Glomerular endothelial cell (primary cell): ENCODE results near the gene SNRNP70. TPM values are rescaled to one million over a fixed set of nuclear protein-coding genes. Genes with fewer than 3 reads are reported as not detected.
"Not testable (repeated sequence)": the region's sequence is repeated elsewhere in the genome, so short reads cannot be mapped to it uniquely, and the experiment has no call there.

Experiments
- DNase-seq: peaks from one replicate; pipeline ENCODE4 v3.0.0-alpha.2; 2011; ENCODE audit warnings: low read depth, low spot score; ENCODE audit errors: extremely low read depth
- total RNA-seq: library from RNA; depleted of rRNA; stranded (reverse); fragments of >200 nt; gene quantifications from 2 replicates; pipeline ENCODE4 v1.2.3, GENCODE V29; 2015

SNRNP70 gene
- total RNA-seq, 1 donor from 2014 or later, result 289 TPM

DNA sequence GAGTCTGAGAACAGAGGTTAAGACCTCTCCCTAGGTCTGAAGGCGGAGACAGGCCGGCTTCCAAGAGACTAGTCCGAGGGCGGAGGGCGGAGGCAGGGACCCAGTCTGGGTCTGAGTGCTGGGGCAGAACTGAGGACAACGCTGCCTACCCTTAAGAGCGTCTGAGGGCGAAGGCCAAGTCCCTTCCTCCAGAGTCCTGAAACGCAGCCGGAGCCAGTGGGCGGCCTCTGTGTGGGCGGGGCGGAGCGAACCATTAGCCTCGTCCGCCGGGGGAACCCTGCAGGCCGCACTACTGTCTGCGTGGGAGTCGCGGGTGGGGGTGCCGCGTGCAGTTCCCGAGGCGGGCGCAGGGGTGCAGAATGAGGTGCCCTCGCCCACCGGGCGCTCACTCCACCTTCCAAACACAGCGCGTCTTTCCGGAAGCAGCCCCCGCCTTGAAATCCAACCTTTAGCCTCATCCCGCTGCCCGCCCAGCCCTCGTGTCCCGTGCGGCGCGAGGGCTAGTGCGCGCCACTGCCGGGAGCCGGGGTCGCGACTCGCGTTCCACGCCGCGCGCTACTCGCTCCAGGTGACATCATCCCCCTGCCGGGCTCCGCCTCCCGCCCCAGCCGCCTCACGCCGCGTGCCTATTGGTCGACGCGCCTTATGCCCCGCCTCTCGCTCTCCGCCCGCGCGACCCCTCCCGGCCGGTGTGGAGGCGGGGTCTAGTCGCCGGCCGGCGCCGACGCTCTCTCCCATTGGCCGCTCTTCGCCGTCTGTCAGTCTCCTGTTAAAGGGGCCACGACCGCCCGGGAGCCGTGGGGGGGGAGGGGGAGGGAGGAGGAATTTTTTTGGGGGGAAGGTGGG is 33.5 kb downstream of the SNRNP70 start, which contains the start of gene C19orf73:
C19orf73 (minus strand) TSS at position 579 of the 846 bp plus-strand sequence; CDS start at position 458, 121 bp downstream.
- no peak for DNase-seq

DNA sequence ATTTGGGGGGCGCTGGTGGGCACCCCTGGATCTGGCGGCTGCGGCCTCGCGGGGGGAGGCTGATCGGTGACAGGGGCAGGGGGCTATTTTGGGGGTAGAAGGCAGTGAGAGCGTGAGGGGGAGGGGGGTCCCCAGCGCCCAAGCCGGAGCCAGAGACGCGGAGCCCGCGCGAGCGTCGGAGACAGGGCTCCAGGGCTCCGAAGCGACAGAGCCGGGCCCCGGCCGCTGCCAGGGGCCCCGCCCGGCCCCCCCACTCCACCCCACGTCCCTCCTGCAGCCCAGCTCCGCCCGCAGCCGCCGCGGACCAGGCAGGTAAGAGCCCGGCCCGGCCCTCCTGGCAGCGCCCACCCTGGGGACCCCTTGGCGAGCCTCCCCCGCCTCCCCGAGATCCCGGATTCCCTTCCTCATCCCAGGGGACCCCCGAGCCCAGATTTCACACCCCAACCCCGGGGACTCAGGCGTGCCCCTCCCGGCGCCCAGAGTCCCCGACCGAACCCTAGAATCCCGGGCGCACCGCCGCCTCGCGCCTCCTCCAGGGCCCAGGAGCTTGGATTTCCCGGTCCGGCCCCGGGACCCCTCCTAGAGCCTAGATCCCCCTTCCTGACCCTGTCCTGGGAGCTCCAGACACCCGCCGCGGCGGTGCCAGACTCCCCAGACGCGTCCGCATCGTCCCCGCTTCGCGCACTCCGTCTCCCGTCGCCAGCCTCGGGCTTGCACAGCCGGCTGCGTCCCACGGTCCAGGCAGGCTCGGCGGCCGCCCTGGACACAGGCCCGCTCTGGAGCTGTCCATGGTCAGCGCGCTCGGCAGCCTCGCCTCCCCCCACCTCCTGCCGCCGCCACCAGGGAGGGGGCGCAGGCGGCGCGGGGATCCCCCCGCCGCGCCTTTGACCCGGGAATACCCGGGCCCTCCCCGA is 34.4 kb downstream of the SNRNP70 start, which contains the start of gene PPFIA3:
PPFIA3 (plus strand) TSS at position 134 of the 914 bp plus-strand sequence. CDS start 8,330 bp downstream, outside the sequence.
- no peak for DNase-seq

DNA sequence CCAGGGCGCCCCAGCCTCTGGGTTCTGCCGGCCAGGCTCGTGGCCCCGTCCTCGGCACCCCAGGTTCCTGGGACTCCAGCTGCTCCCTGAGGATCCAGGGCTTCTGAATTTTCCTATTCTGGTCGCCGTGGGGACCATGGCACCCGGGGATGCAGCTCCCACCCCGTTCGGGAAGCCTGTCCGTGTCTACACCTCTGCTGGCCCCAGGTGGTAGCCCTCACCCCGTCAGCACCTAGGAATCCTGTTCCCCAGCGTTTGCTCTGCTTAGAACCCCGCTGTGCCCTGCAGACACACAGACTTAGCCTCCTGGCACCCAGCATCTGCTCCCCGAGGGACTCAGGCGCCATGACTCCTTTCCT is 35.1 kb downstream of the SNRNP70 start:
- no peak for DNase-seq

GRCh38 chr19:49120868-49121267 is 35.6 kb downstream of the SNRNP70 start:
- DNase-seq, result no peak

- DNase-seq, result not testable (repeated sequence)
These were observed 36.6 kb downstream of the SNRNP70 start for GRCh38 chr19:49121841-49122240.

GRCh38 chr19:49123285-49123684 is 38.0 kb downstream of the SNRNP70 start:
- DNase-seq, result not testable (repeated sequence)

DNA sequence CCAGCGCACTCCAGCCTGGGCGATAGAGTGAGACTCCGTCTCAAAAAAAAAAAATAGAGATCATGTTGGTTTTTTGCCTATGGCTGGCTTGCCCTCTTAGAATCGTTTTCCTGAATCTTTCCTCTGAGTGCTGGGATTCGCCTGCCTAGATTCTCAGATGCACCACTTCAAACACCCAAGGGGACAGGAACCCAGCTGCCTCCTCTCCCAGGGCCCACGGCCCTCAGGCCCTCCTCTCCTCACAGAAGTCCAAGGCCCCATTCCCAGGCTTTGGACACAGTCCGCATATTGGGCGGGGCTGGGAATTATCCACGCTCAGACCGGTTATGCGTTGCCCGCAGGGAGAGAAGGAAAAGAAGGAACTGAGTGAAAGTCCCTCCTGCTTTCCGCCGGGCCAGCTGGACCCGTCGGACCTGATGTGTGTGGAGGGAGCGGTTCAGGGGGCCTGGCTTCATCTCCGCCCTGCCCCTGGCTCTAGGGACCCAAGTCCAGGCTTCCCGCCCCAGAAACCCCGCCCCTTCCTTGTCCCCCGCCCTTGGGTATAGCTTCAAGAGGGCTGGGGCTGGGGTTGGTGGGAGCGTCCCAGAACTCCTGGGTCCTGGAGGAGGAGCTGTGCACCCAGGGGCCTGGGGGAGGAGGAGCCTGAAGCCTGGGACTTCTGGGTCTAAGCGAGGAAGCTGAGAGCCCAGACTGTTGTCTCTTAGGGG is 39.9 kb downstream of the SNRNP70 start:
- DNase-seq, result no peak

GRCh38 chr19:49126575-49126974 is 41.3 kb downstream of the SNRNP70 start:
- DNase-seq, result no peak

- not testable (repeated sequence) for DNase-seq
These were observed 42.0 kb downstream of the SNRNP70 start for GRCh38 chr19:49127225-49127624.

DNA sequence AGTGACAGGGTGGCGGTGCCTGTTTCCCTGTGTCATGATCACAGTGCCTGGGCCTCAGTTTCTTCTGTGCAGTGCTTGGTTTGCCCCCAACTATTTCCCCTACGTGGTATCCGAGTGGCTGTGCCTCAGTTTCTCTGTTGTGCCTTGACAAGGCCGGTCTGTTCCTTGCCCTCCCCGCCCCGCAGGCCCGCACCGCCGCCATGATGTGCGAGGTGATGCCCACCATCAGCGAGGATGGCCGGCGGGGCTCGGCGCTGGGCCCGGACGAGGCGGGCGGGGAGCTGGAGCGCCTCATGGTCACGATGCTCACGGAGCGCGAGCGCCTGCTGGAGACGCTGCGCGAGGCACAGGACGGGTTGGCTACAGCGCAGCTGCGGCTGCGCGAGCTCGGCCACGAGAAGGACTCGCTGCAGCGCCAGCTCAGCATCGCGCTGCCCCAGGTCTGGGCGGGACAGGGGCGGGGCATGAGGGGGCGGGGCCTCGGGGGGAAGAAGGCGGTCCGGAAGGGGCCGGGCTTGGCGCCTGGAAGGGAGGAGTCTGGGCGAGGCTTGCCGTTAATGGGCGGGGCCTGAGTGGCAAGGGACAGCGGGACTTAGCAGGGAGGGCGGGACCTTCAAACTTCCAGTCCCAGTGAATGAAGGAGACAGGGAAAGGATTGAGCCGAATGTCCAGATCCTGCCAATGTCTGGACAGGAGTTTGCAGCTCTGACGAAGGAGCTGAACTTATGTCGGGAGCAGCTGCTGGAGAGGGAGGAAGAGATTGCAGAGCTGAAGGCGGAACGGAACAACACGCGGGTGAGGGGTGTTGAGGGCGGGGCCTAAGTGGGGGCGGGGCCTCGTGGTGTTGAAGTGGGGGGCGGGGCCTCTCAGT is 42.7 kb downstream of the SNRNP70 start:
- DNase-seq, result no peak

GRCh38 chr19:49128545-49129237 is 43.4 kb downstream of the SNRNP70 start:
- DNase-seq, result no peak

GRCh38 chr19:49129238-49129583 is 44.0 kb downstream of the SNRNP70 start:
- no peak for DNase-seq

GRCh38 chr19:49130325-49130724 is 45.1 kb downstream of the SNRNP70 start:
- no peak for DNase-seq

DNA sequence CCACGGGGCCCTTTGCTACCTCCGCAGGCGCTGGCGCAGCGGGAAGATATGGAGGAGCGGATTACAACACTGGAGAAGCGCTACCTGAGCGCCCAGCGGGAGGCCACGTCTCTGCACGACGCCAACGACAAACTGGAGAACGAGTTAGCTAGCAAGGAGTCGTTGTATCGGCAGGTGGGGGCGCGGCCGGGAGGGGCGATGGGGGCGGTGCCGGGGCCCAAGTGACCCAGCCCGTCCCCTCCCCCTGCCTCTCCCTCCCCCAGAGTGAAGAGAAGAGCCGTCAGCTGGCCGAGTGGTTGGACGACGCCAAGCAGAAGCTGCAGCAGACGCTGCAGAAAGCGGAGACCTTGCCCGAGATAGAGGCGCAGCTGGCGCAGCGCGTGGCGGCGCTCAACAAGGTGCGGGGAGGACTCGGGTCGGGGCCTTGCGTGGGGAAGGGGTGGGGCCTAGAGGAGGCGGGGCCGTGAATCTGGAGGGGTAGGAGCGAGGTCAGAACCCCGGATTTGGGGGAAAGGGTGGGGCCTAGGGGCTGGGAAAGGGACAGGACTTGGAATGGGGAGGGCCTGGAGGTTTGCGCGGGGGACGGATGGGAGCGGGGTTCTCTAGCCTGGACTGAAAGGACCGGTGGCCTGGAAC is 47.8 kb downstream of the SNRNP70 start:
- DNase-seq, result no peak

GRCh38 chr19:49133621-49134454 is 48.6 kb downstream of the SNRNP70 start:
- DNase-seq, result no peak

DNA sequence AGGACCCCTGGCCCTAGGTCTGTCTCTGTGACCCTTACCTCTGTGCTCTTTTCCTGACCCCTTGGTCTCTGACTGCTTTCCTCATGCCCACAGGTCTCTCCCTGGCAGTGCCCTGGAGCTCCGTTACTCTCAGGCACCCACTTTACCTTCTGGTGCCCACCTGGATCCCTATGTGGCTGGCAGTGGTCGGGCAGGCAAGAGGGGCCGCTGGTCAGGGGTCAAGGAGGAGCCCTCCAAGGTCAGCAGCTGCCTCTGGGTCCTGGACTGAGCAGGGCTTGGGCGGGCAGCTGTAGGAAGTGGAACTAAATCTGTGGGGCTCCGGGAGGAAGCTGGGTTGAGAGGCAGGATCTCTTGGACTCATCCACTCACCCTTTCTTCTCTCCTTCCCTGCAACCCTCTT is 50.4 kb downstream of the SNRNP70 start:
- DNase-seq, result no peak

DNA sequence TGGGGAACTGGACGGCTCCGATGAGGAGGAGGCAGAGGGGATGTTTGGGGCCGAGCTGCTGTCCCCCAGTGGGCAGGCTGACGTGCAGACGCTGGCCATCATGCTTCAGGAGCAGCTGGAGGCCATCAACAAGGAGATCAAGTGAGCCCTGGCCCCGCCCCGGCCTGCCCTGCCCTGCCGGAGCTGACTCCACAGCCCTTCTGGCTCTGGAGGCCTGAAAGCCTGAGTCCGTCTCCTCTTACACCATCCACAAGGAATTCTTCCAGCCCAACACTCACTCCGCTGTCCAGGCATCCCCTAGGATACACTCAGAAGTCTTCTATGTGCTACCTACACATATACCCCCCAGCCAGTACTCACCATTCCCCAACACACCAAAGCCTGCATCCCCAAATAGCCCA is 51.5 kb downstream of the SNRNP70 start:
- DNase-seq, result no peak

DNA sequence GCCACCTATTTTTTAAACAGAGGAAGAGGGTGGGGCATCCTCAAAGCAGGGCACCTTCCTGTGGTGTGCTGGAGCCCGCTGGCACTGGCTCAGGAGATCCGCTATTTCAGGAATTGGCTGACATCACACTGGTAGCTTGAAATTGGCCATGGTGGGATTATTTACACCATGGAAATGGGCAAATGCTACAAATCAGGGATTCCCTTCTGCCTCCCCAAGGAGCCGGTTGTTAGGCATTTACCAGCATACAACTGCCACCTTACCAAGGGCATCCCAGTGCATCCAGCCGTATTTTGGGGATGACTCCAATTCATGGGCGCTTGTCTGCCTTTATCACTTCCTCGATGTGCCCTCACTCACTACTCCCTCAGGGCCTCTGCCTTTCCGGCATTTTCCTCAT is 55.7 kb downstream of the SNRNP70 start:
- no peak for DNase-seq
